Right kidney (tissue), 1 donor: ENCODE measurements around the gene SEZ6L2.
"Not testable (repeated sequence)": the region's sequence is repeated elsewhere in the genome, so short reads cannot be mapped to it uniquely, and the experiment has no call there.

Experiments used
- DNase-seq: peaks from one replicate; pipeline ENCODE4 v3.0.0-alpha.2; 2016

The SEZ6L2 gene

DNA sequence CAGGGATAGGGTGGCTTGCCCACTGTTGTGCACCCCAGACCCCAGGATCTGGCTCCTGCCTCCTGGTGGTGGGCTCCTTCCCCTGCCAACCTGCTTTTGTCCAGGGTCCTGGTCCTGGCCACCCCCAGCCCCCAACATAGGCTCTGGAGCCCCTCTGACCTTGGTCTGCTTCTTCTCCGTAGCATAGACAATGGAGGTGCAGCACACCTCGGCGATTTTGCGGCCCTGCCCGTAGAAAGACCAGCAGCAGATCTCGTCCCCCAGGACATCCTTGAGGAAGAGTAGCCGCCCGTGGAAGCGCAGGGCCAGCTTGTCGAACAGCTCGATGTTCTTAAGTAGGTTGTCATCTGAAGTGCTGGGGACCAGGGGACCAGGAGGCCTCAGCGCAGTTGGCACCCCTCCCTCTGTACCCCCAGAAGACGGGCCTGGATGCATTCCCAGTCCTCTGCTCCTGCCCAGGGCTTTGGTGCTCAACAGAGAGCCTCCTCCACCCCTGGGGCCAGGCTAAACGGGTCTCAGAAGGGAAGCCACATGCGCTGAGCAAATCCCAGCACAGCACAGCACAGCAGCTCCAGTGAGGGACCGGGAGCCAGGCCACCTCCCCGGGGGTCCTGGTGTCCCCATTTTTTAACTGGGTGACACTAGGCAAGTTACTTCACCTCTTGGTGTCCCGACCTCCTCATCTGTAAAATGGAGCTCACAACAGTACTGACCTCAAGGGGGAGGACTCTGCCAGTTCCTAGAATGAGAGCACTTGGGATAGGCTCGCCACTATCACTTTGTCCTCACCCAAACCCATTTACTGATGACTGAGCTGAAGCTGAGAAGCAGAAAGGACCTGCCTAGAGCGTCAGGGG lies 11.7 kb upstream of the SEZ6L2 start:
- no peak for DNase-seq

DNA sequence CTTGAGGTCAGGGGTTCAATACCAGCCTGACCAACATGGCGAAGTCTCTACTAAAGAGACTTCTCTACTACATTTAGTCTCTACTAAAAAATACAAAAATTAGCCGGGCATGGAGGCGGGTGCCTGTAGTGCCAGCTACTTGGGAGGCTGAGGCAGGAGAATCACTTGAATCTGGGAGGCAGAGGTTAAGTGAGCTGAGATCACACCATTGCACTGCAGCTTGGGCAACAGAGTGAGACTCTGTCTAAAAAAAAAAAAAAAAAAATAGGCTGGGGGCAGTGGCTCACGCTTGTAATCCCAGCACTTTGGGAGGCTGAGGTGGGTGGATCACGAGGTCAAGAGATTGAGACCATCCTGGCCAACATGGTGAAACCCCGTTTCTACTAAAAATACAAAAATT lies 10.5 kb upstream of the SEZ6L2 start:
- DNase-seq, result not testable (repeated sequence)

DNA sequence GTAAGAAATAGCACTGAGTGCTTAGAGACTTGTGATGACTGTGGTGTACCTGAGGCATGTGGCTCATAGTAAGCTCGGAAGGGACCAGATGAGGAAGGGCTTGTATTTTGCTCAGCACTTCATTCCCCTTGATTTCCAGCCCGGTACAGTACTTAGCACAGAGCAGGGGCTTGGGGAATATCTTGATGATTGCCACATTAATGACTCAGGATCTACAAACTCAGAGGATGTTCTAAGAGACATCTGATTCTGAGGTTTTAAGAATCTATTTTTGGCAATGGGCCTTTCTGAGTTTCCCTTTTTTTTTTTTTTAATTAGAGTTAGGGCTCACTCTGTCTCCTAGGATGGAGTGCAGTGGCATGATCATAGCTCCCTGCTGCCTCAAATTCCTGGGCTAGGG lies 10.0 kb upstream of the SEZ6L2 start:
- no peak for DNase-seq

DNA sequence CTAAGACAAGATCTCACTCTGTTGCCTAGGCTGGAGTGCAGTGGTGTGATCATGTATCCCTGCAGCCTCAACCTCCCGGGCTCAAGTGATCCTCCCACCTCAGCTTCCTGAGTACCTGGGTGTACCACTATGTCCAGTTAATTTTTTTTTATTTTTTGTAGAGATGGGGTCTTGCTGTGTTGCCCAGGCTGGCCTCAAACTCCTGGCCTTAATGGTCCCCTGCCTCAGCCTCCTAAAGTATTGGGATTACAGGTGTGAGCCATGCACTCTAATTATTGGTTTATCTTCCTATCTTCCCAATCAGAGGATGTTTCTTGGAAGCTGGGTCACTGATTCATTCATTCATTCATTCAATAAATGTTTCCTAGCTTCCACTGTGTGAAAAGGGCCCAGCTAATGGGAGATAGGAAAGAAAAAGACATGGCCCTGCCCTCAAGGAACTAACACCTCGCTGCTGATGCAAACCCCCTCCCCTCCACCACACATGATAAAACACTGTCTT lies 9.4 kb upstream of the SEZ6L2 start:
- DNase-seq, result no peak

DNA sequence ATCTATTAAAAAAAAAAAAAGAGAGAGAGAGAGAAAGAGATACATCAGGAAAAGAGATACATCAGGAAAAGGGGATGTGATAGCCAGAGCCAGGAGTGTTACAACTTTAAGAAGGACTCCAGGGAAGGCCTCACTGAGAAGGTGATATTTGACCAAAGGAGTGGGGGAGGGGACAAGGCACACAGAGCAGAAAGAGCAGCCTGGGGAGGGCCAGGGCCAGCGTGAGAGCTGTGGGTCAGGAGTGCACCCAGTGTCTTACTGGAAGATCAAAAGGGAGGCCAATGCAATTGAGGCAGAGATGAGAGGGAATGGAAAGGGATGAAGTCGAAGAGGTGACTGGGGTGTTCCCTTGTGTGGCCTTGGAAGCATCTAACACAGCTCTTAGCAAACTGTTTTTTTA lies 8.6 kb upstream of the SEZ6L2 start:
- no peak for DNase-seq

DNA sequence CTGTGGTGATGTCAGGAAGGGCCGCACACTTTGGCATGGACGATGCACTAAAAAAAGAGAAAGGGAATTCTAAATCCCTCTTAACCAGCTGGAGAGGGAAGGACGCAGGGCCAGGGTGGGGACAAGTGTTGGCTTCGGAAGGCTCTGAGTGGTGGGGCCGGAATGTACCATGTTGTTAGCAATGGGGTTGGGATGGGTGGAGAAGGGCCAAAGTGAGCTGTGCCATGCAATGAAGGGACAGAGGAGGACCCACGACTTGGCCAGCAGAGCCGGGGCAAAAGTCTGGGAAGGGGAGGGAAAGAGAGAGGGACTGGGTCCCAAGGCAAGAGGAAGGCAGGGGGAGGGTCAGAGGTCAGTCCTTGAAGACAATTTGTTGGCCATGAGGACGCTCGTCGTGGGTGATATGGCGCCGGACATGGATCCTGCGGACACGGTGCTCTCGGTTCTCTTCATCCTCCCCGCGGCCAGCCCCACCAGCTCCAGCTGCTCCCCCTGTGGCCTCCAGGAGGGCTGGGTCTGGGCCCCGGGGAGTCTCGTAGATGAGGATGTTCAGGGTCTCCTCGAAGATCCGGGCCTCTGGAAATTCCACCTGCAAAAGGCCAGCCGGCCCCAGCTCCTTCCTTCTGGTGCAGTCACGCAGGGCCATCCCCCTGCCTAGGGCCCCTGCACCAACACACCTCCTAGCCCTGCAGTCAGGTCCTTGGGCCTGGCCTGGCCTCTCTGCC lies 7.3 kb upstream of the SEZ6L2 start:
- no peak for DNase-seq

DNA sequence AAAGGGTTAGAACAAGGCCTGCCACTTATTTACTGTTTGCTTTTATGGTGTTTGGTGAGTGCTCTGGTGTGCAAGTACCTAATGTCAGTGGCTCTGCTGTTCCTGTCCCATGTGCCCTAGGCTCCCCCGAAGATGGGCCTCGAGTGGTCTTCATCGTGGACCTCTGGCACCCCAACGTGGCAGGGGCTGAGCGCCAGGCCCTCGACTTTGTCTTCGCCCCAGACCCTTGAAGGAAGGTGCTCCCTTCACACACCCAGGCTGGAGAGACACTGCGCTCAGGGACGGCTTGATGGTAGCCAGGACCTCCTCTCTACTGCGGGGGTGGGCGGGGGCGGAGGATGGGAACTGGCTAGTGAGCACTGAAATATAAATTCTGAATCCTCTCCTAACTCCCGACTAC lies 6.3 kb upstream of the SEZ6L2 start:
- no peak for DNase-seq

DNA sequence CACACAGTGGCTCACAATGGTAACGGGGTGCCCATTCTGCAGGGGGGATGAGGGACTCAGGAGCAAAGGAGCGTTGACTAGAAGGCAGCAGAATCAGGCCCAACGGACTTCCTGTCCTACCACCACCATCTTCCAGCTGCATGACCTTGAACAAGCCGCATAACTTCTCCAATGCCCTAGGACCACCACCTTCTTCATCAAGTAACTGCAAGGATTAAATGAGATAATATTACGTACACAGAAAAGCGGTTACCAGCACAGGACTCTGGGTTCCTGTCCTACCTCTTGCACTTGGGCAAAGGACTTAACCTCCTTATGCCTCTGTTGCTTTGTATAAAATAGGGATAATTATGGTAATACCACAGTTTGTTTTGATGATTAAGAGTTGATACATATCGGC lies 5.6 kb upstream of the SEZ6L2 start:
- no peak for DNase-seq

DNA sequence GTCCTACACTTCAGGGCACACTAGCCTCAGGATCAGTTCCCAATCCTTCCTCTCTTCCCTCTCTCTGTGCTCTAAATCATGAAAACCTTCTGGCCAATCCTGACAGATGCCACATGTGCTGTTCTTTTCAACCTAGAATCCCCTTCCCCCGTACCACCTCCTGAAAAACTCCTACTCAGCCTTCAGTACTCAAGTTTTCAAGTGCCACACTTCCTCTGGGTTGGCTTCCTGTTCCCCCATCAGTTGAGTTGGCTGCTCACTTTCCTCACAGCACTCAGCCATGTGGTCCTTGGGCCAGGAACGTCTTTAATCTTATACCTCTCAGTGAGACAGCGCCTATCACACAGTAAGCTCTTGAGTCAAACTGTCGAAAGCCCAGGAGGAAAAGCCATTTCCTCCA lies 4.2 kb upstream of the SEZ6L2 start:
- no peak for DNase-seq

DNA sequence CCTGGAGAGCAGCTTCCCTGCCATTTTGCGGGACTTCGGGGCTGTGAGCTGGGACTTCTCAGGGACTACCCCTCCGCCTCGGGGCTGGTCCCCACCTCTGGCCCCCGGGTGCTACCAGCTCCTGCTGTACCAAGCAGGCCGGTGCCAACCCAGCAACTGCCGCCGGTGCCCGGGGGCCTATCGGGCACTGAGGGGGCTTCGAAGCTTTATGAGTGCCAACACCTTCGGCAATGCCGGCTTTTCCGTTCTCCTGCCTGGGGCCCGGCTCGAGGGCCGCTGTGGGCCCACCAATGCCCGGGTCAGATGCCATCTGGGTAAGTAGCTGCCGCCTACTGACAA lies 2.2 kb upstream of the SEZ6L2 start:
- no peak for DNase-seq

DNA sequence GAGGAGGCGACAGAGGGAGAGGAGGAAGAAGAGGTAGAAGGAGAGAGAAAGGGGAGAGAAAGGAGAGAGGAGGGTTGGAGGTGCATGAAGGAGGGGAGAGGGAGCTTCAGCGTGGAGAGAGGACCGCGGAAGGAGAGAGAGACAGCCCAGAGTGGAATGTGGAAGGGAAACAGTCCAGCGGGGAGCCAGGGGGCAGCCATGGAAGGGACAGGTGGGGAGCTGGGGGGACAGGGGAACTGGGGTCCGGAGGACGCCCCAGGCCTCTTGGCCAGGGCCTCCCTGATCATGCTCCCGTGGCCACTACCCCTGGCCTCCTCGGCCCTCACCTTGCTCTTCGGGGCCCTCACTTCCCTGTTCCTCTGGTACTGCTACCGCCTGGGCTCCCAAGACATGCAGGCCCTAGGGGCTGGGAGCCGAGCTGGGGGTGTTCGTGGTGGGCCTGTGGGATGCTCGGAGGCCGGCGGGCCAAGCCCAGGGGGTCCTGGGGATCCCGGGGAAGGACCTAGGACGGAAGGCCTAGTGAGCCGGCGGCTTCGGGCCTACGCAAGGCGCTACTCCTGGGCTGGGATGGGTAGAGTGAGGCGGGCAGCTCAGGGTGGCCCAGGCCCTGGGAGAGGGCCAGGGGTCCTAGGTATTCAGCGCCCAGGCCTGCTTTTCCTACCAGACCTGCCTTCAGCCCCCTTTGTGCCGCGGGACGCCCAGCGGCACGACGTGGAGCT lies 1.7 kb upstream of the SEZ6L2 start:
- no peak for DNase-seq

DNA sequence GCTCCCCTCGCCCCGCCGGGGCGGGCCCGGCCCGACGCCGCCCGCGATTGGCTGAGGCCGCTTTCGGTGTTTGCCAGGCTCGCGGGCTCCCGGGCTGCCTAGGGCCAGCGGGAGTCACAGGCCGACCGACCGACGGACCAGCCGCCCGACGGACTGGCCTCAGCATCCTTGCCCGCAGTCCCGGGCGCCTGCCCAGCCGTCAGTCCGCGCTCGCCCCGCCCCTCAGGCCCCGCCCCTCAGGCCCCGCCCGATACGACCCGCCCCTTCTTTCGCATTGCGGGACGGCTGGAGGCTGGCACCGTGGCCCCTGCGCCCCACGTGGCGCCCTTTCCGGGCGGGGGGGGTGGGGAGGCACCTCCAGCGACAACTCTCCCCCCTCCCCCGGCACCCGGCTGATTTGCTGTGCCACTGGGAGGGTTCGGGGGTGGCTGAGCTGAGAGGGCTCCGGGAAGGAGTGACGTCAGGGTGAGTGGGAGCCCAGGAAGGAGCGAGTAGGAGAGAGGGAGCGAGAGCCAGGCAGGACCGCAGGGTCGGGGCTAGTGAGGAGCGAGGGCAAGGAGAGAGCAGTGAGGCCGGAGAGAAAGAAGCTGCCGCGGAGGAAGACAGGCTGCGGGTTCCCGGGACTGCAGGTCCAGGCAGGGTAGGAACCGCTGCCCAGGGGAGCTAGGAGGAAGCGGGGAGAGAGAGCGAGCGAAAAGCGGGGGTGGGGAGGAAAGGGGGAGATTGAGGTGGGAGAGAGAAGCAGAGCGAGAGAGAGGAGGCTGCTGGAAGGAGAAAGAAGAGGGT lies 945 bp upstream of the SEZ6L2 start, which contains the start of gene ASPHD1:
Gene ASPHD1 (plus strand): TSS at position 387 of the 786 bp plus-strand sequence. CDS start 484 bp downstream, outside the sequence.
- DNase-seq, result peak; percentile 87

DNA sequence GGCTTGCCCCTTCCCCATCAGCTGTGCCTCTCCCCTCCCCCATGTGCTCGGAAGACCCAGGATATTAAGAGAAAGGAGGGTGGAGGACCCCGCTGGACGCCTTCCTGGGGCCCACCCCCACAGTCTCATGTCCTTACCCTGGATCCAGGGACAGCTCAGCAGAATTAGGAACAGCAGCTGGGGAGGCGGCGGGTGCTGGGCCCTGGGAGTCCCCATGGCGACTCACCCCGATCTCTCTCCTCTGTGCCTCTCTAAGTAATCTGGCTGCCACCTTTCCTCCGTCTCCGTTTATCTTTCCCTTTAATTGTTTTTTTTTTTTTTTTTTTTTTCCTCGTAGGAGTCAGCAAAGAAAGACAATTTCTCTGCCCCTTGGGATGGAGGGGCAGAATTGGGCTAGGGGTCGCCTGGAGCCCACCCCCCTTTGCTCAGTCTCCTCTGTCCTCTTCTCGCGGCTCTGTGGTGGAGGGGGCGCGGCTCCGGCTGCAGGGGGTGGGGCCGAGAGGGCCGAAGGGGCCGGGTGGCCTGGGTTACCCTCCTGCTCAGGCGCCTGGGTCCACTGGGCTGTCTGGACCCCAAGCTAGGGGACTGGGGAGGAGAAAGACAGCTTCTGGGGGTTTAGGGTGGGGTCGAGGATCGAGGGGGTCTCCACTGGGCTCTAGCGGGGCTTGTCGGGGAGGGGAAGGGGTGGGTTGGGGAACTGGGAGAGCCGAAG lies 390 bp downstream of the SEZ6L2 start:
- DNase-seq, result no peak

DNA sequence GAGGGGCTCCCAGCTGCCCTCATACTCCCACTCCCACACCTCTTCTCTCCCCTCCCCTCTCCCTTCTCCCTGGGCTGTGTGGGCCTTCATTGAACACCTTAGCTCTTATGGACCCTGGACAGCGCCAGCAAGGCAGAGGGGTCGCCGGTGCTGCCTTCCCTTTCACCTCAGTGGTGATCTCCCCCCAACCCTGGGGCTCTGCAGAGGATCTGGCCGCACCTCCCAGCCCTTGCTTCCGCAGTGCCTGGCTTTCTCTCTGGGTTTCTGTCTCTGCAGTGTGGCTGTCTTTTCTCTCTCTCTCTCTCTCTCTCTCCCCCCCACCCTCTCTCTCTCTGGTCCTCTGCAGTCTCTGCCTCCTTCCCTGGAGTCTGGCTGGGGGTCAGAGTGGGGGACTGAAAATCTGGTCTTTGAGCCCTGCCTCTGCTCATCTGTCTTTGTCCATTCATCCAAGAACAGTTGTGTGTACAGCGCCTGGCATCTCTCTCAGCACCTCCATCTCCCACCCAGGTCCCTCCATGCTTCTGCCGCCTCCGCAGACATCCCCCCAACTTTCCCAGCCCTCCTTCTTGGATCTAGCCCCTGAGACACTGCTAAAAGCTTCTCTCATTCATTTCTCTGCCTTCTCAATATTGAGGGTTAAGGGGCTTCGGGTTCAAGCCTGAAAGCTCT lies 1.1 kb downstream of the SEZ6L2 start:
- DNase-seq, result peak; percentile 24

DNA sequence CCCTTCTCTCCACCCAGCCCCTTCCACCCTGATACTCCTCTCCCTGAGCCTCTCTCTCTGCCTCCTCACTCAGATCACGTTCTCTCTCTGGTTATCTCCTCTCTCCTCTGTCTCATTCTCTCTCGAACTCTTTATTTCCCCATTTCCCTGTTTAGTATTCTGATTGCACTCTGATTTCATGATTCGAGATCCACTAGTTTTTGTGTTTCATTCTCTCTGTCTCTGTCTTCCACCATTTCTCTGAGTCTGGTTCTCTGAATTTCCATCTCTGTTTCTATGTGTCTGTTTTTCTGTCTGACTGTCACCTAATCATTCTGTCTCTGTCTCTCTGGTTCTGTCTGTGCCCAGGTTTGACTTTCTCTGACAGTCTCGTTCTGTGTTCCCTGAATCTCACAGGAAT lies 2.0 kb downstream of the SEZ6L2 start:
- DNase-seq, result no peak

DNA sequence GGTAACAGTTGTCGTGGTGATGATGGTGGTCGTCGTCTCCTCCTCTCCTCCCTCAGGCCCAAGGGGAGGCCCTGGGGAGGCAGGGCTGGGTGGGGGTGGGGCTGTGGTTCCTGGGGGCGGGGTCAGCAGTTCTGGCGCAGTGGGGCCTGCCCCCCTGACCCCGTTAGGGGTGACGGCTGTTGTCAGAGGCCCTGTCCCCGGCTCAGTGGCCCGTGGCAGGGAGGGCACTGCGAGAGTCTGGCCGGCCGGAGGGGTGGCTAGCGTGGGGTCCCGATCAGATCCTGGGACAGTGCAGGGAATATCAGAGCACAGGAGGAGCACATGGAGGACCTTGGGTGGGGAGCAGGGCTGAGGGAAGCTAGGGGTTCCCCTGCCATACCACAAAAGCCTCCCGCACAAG lies 2.5 kb downstream of the SEZ6L2 start:
- DNase-seq, result no peak

DNA sequence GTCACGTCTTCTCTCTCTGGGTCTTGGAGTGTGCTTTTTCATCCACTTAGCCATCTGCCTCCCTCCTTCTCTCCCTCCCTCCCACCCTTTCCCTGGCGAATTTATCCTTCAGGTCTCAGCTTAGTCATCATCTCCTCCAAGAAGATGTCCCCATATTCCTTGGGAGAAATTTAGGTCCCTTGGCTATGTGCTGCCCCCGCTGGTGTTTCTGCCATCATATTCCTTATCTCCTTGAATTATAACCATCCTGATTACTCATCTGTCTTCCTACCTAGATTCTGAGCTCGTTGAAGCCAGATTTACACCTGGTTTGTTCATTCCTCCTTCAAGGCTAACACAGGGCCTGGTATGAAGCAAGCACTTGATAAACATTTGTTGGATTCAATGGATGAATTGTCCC lies 5.0 kb downstream of the SEZ6L2 start:
- DNase-seq, result no peak

DNA sequence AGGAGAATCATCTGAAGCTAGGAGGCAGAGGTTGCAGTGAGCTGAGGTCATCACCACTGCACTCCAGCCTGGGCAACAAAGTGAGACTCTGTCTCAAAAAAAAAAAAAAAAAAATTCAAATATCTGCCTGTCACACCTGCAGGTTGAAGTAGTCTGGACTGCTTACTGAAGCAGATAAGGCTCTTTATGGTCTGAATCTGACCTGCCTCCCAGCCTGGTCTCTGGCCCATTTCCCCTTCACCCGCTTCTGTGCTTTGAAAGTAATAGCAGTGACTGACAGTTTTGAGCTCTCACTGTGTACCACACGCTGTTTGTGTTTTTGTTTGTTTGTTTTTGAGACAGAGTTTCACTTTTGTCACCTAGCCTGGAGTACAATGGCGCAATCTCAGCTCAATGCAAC lies 5.8 kb downstream of the SEZ6L2 start:
- no peak for DNase-seq

DNA sequence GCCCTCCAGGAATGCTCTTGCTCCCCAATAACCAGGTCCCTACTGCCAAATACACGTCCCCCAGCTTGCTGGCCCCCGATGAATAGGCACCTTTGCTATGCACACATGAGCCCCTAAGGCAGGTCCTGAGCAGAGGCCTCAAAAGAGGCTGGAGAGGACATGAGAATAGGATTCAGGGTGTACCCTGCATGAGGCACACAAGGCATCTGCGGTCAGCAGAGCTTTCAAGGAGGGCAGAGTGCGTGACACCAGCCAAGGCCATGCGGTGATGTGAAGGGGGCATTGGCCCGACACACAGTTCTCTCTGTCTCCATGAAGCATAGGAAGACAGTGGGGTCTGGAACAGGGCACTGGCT lies 6.9 kb downstream of the SEZ6L2 start:
- no peak for DNase-seq

DNA sequence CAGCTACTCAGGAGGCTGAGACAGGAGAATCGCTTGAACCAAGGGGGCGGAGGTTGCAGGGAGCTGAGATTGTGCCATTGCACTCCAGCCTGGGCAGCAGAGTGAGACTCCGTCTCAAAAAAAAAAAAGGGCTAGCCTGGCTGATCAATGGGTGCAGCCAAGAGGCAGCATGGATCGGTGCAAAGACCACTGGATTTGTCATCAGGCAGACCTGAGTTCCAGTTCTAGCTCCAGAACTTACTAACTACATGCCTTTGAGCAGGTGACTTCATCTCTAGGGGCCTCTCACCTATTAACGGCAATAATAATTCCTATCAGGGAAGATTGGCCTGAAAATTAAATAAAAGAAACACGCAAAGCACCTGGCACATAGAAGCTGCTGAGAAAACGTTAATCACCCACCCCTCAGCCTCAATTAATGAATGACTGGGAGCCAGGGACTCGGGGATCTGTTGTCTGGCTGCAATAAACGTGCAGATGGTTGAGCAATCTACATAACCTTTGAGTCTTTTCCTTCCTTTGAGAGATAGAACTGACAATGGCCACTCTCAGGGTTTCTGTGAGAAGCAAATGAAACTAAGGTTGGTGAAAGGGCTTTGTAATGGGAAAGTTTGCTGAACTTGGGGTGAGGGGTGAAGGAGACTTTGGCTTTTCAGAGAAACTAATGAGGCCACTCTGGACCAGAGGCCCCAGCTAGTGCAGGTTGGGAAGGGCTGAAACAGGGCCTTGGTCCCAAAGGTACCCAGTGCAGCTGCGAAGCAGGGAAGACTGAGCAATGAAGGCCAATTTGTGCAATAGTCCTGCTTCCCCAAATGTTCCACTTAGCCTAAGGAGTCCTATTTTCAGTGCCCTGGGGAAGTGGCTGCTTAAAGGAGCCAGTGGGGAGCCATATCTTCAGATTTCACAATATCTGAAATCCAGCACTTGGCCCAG lies 7.6 kb downstream of the SEZ6L2 start:
- no peak for DNase-seq
